KBM-7 (cell line): Measurements from ENCODE around the gene ZNF215.
"Not testable (repeated sequence)": the region's sequence is repeated elsewhere in the genome, so short reads cannot be mapped to it uniquely, and the experiment has no call there.

Source experiments
- DNase-seq: peaks from one replicate; pipeline ENCODE4 v3.0.0-alpha.2; 2015
- in situ Hi-C: fragments of 300-500 bp; cut with MboI; formaldehyde crosslinking; loops from 2 replicates; pipeline ENCODE4 v1.14.3; 2020; ENCODE audit warnings: low sequenced_read_pairs, low pct_unique_long_range_greater_than_20kb, mixed read lengths

ZNF215 gene

GRCh38 chr11:6928916-6929315 is 2.7 kb downstream of the ZNF215 start:
- in situ Hi-C loops = no loop called here
- DNase-seq = no peak

GRCh38 chr11:6931146-6931713 is 5.0 kb downstream of the ZNF215 start:
- no peak for DNase-seq
- in situ Hi-C loops = no loop called here

- DNase-seq = no peak
- in situ Hi-C loops = no loop called here
Observed at GRCh38 chr11:6932145-6932544, 5.9 kb downstream of the ZNF215 start.

- in situ Hi-C loops = no loop called here
- DNase-seq = peak; percentile 38
Observed at GRCh38 chr11:6941970-6942369, 15.7 kb downstream of the ZNF215 start.

GRCh38 chr11:6943131-6943530 is 16.9 kb downstream of the ZNF215 start:
- no peak for DNase-seq
- in situ Hi-C loops = no loop called here

- in situ Hi-C loops, DNase-seq: not testable (repeated sequence)
Observed at GRCh38 chr11:6954248-6954647, 28.0 kb downstream of the ZNF215 start.

GRCh38 chr11:6962141-6962540 is 35.9 kb downstream of the ZNF215 start:
- in situ Hi-C loops = no loop called here
- no peak for DNase-seq

- in situ Hi-C loops = no loop called here
- DNase-seq = no peak
Observed at GRCh38 chr11:6962673-6963072, 36.4 kb downstream of the ZNF215 start.

- in situ Hi-C loops = no loop called here
- no peak for DNase-seq
Observed at GRCh38 chr11:6968816-6969215, 42.6 kb downstream of the ZNF215 start.

GRCh38 chr11:6969854-6970253 is 43.6 kb downstream of the ZNF215 start:
- DNase-seq, in situ Hi-C loops: not testable (repeated sequence)

GRCh38 chr11:6979365-6979764 is 53.1 kb downstream of the ZNF215 start:
- no peak for DNase-seq
- in situ Hi-C loops = no loop called here

GRCh38 chr11:6986487-6986886 is 60.3 kb downstream of the ZNF215 start:
- in situ Hi-C loops = no loop called here

GRCh38 chr11:6988506-6988905 is 62.3 kb downstream of the ZNF215 start:
- in situ Hi-C loops = no loop called here
- DNase-seq = no peak

More at GRCh38 chr11:6986487-6986886, 60.3 kb downstream of the ZNF215 start:
- no peak for DNase-seq

GRCh38 chr11:6991227-6991626 is 65.0 kb downstream of the ZNF215 start:
- in situ Hi-C loops = no loop called here
- DNase-seq = peak; percentile 14

GRCh38 chr11:6992026-6992425 is 65.8 kb downstream of the ZNF215 start:
- in situ Hi-C loops = no loop called here
- no peak for DNase-seq

- in situ Hi-C loops = no loop called here
- DNase-seq = no peak
Observed at GRCh38 chr11:6992457-6993417, 66.5 kb downstream of the ZNF215 start.

GRCh38 chr11:6995703-6996102 is 69.5 kb downstream of the ZNF215 start:
- in situ Hi-C loops = no loop called here

GRCh38 chr11:7004482-7004881 is 78.3 kb downstream of the ZNF215 start:
- in situ Hi-C loops = no loop called here
- peak; percentile 9 for DNase-seq

More at GRCh38 chr11:6995703-6996102, 69.5 kb downstream of the ZNF215 start:
- DNase-seq = no peak
